Measurements from ENCODE around the gene SYT7.

GRCh38 chr11:61588728-61589191 lies 7.9 kb upstream of the SYT7 start:
- TF ChIP-seq POLR2A (IDR thresholded peaks at IDR 0.05; ENCODE audit: extremely low read depth, insufficient read length): no peak
- no peak for TF ChIP-seq CTCF (IDR thresholded peaks at IDR 0.05; ENCODE audit: low read depth, low read length)

Measured in NB4 (cell line).